NCI-H2107 treated with DMSO at 0.1 percent for 48 hours (cell line): Measurements from ENCODE around the gene KCNT2.

ENCODE experiments used
- DNase-seq: peaks from one replicate; lab custom pipeline; 2025; ENCODE audit not compliant: unreplicated experiment; lab: John Stamatoyannopoulos, UW

The KCNT2 gene

DNA sequence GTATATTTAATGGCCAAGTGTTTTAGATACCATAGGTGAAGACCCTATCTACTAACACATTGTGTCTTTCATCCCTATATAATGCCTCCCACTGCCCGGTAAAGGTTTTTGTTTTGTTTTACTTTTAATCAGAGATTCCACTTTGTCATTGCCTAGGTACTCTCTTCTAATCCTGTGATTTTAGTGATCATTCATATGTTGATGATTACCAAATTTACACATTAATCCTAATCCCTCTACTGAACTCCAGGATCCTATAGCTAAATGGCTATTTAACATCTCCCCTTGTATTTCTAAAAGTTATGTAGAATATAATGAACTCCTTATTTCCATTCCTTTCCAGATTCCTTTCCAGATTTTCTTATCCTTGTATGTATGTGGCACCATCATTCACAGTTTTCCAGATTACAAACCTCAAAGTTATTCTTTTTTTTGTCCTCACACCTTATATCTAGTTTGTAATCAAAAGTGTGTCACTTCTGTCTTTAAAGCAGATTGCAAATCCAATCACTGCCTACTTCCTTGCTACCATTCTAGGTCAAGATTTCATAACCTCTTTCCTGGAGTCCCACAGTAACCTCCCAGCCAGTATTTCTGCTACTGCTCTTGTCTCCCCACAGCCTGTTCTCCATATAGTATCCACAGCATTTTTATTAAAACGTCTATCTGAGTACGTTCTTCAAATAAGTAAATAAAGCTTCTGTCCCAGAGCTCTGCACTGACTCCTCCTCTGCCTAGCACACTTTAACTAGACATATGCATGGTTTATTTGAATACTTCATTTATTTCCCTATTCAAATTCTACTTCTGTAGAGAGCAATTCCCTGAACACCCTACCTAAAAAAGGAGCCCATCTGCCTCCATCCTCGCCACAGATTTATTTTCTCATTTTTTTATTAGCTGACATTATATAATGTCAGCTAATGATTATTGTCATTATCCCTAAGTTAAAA is 157.8 kb downstream of the KCNT2 start:
- no peak for DNase-seq

DNA sequence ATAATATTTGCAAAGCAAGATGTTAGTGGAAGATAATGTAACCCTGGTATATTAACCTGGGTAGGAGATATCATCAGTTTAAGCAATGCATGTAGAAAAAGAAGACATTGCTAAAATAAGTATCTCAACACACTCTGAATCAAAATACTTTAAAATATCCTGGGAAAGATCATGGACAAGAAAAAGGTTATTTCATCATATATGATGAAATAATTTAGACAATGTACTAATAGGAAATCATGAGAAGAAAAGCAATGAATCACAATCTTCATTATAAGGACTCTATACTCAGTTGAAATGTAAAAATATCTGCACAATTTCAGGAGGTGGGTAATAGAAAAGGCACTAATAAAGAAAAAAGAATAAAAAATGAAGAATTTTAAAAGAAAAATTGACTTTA is 158.8 kb downstream of the KCNT2 start:
- DNase-seq: no peak

DNA sequence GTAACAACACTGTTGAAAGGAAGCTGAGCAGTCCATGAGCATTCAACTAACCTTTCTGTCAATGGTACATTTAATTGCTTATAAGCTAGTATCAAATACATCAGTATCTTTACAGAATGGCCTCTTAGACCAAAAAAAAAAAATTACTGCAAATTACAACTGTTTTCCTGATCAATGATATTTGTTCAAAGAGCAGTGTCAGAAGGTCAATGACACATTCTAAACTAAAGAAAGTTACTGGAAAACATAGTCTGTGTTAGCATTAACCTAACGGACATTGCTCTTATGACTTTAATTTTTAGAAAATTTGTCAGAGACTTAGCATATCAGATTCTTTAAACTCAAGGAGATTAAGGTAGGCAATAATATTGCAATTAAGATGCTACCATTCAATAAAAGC is 162.5 kb downstream of the KCNT2 start:
- no peak for DNase-seq

DNA sequence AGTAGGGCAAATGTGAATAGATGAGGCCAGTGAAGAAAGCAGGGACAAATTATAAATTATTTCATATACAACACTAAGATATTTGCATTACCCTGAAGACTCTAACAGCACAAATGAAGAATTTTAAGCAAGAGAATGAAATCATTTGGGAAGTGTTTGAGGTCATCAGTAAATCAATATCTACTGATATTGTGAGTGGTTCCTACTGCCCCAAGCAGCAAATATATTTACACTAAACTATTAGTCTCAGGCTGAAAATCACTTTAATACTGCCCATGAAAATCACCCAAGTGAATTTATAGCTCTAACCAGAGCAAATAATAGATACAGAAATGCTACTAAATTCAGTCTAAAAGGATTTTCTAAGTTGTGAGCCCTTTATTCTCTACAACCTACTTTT is 163.6 kb downstream of the KCNT2 start:
- DNase-seq: no peak

DNA sequence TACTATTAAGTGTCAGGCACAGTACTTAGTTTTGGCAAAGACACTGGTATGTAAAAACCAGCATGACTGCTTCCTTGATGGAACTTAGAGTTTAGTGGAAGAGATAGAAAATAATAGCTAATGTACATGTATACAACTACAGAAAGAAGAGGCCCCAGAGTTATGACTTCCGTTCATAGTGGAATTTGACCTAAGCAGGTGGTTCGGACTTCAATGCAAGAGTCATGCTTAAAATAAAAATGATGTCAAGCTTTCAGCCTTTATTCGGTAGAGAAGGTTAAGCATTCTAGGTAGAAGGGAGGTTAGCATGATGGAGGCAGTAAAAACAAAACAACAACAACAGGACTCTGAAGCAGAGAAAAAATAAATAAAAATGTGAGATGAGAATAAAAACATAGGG is 165.9 kb downstream of the KCNT2 start:
- no peak for DNase-seq

DNA sequence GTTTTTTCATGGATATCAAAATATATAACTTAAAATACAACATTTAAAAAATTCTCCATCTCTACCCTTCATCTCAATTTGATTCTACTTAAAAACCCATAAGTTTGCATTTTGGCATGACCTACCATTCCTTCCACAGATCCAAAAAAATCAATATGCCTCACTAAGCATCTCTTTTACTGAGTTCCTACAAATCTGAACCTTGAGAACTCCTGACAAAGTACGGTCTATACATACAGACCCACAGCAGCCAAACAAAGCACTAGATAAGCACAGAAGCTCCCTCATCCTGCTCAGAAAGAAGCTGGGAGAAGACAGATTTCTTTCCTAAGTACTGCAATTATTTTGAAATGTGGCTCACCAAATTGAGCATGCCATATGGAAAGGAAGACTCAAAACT is 167.5 kb downstream of the KCNT2 start:
- no peak for DNase-seq

DNA sequence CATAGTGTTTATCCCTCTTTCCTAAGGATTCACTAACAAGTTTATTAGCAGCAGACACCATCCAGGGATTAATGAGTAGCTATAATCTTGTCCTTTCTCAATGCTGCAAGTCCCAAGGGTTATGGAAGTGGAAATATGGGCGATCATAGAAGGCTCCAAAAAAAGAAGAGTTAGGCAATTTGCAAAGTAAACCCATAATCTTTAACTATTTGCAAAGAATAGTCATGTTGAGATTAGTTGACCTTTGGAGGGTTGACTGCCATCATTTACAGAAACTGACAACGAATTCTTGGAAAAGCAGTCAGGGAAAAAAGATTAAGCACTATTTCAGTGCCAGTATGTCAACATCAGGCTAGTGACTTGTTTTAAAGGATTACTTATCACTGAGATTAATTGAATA is 169.9 kb downstream of the KCNT2 start:
- DNase-seq: no peak

DNA sequence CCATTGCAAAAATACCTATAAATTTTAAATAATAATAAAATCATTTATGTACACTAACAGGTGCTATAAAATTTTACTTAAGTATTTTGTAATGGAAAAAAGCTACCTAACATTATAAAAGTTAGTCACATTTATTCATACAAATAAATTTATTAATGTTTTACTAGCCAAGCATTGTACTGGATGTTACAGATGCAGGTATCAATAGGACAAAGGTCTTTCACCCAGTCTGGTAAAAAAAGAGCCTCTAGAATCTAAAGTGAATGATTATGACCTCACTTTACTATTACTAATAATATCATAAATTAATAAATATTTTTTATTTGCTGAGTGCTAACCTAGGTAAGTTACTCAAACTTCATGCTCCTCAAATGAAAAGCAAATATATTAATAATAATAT is 170.6 kb downstream of the KCNT2 start:
- DNase-seq: no peak

DNA sequence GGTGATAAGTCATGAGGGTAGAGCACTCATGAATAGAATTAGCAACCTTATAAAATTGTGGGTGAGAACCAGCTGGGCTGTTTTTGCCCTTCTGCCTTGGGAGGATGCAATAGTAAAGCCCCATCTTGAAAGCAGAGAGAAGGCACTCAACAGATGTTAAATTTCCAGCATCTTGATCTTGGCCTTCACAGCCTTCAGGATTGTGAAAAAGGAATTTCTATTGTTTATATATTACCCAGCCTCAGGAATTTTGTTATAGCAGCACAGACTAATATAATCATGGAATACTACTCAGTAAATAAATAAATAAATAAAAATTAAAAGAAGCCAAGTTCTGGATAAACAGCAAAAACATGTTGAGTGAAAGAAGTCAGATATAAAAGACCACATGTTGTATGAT is 175.2 kb downstream of the KCNT2 start:
- no peak for DNase-seq

DNA sequence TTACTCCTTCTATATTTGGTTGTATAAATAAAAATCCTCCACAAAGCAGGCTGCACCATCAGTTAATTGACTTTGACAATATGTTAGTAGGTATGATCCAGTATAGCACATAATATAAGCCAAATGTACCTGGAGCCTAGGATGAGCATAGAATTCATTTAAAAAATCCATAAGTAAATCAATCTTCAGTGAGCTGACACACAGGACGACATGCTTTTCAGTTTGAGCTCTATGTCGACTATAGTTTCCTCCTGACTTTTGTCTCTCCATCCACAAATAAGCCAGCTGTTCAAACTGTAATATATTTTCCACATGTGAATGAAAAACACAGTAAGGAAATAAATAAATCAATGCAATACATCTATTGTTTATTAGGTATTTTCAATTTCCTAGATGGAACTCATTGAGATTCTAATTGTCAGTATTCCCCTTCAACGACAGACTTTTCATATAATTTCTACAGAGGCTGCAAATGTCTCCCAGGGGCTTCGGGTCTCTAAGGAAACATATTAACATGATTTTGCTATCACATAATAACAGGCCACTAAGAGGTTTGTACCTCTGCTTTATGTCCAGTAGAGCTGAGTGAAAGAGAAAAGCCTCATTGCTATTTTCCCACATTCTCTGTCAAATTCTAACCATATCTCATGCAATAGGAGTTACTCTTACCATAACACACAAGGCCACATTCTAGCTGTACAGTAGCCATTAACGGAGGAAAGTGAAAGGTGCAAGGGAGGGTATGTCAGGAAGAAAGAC is 180.1 kb downstream of the KCNT2 start:
- DNase-seq: no peak

DNA sequence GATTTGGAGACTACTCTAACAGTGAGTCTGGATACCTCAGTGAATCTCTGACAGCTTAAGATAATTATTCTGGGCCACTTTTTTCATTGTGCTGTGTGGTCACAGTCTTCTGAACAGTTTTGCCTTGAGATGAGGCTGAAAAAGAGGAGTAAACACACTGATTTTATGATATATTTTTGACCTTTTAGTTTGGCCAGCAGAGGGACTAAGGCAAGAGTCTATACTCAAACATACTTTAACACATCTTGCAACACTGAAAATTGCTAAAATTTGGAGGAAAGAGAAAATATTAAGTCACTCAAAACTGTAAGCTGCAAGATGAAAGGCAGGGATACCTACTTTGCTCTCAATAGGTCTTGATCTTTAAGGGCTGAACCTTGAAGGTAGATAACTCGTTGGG is 182.7 kb downstream of the KCNT2 start:
- DNase-seq: no peak

DNA sequence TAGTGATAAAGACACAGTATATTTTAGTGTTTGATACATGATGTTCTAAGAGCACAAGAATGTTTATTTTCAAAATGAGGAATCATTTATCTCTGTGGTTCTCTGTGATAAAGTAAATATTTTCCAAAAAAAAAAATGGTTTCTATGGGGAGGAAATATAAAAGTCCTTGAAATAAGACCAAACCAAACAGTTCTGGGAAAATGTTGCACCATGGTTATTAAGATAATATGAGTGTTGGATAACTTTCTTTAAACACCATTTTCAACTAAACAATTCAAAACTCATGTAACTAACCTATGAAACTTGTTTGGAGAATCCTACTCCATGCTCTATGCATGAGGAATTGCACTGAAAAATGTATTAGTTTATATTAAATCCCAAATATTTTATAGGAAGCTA is 184.6 kb downstream of the KCNT2 start:
- no peak for DNase-seq

DNA sequence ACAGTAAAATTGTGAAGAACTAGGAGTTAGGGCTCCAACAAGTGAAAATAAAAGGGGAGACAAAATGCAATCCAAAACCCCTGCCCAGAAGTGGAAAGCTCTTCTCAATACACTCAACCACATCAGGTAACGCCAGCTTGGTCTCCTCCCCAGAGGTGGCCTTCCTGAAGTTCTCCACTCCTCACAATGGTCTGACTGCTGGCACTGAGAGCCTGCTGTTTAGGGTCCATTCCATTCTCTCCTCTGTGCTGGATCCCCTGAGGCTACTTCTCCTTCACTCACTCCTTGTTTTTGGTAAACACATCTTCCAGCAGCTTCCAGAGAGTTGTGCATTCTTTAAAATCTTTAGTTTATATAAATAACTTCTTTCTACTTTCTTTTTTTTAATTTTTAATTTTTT is 189.5 kb downstream of the KCNT2 start:
- DNase-seq: no peak

DNA sequence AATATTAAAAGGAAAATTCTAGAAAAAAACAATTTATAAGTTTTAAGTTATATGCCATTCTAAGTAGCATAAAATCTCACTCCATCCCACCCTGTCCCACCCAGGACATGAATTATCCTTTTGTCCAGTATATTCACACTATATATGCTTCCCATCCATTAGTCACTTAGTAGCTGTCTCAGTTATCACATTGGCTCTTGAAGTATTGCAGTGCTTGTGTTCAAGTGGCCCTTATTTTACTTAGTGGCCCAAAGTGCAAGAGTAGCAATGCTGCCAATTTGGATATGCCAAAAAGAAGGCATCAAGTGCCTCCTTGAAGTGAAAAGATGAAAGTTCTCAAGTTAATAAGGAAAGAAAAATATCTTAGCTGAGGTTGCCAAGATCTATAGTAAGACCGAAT is 192.3 kb downstream of the KCNT2 start:
- DNase-seq: no peak

DNA sequence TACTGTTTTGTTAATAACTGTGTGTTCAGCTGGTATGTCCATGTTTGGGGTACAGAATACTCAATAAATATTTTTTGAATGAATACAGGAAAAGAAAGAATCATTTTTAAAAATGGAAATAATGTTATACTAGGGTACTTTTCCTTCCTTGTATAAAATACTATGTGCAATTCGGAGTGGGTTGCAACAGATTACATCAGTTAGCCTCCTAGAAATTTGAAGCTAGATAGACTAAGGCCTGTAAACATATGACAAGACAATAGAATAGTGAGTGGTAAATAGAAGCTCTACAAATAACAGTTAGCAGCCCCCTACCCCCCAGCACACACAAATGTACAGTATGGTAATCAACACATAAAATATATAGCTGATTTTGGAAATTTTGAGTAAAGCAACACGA is 195.9 kb downstream of the KCNT2 start:
- no peak for DNase-seq

DNA sequence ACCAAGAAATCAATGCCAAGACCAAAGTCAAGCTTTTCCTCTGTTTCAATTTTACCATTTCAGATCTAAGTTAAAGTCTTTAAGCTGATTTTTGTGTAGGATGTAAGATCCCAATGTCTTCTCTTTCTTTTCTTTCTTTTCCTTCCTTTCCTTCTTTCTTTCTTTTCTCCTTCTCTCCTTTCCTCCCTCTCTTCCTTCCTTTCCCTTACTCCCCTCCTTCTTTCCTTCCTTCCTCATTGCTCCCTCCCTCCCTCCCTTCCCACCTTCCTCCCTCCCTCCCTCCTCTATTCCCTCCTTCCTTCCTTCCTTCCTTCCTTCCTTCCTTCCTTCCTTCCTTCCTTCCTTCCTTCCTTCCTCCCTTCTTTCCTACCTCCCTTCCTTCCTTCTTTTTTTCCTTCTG is 197.5 kb downstream of the KCNT2 start:
- DNase-seq: no peak

DNA sequence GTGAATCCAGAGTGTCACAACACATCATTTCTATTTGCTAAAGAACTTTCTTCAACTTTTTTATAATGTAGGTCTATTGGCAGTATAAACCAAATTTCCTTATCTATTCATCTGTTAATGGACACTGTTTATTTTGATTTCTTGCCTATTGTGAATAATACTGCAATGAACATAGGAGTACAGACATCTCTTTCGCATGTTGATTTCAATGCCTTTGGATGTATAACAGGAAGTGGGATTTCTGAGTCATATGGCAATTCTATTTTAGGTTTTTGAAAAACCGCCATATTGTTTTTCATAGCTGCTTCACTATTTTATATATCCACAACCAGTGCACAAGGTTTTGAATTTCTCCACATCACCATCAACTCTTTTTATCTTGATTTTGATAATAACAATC is 198.7 kb downstream of the KCNT2 start:
- no peak for DNase-seq

DNA sequence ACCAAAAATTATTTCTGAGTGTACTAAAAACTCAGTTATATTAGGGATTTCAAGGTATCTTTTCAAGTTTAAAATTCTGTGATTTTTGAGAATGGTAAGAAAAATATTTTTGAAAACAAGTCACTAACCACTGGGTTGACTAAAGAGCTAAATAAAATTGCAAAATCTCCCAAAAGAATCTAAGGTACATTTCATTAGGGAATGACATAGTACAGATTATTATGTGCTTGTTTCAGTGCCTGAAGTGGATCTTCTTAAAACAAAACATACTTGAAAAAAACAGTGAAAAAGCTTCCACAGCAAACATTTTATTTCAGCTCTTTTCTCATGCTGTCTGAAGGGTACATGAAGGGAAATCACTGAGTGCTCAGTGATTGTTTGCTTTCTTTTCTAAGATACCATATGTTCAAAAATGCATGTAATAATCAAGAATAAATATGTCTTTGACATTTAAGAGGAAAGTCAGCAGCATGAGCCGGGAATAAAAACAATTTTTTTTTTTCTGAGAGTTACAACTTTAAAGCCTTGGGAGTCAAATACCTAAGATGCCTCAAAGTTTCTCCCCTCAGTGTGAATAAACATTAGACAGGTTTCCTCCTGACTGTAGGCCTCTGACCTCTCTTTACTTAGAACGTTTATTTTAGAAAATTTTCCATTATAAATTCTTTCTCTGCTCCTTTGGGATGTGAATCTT is 200.7 kb downstream of the KCNT2 start:
- no peak for DNase-seq

DNA sequence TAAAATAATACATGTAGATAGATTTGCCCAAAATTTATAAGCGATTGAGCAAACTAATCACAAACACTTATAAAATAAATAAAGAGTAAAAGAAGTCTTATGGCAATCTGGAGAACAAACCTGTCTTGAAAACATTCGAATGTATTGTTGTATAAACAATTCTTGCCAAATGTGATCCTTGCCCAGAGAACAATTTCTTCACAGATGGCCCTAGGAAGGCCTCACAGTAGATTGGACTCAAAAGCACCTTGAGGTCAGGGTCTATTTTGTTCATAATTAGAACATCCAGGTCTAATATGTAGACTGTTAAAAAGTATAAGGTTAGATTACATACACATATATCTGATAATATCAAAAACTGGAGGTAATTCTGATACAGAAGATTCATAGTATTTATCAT is 202.4 kb downstream of the KCNT2 start:
- DNase-seq: no peak

DNA sequence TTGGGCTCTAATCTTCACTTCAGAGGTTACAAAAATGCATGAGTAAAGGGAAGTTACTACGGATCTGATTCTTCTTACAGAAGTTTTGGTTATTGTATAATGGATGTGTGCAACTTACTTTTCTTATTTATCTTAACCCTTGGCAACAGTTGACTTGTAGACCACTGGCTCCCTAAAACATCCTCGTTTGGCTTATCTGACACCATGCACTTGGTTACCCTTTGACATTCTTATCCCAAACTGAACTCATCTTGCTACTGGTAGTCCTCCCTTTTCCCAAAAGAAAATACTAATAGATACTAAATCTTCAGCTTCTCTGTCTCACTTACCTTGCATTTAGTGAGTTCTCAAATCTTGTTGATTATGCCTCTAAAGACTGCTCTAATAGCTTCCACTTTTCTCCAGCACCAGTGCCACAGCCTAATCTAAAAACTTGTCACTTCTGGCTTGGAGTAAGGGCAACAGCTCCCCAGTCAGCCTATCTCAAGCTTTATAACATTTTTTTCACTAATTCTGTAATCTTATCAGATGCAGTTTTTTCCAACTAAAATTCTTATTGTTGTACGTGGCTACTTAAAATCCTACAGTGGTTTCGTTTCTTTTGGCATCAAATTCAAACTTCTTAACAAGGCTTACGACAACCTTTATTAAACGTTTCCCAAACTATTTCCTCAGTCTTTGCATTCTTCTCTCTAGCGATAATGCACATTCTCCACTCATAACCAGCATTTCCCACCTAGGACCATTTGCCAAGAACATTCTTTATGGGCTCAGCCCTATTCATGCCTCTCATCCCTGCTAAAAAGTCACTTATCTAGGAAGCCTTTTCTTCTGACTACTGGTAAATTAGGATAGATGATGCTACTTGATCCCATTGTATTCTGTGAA is 204.2 kb downstream of the KCNT2 start:
- DNase-seq: no peak

DNA sequence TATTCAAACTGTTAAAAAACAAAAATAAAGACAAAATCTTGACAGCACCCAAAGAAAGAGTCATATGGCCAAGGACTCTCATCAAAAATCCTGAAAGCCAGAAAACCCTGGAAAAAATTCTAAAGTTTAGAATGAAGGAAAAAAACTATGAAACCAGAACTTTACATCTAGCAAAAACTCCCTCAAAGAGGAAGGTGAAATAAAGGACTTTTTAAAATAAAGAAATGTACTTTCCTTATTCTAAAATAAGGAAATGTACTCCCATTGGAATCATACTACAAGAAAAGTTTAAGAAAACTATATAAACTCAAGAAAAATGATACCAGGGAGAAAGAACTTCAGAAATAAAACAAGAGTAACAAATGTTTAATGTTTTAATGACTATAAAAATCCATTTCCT is 206.3 kb downstream of the KCNT2 start:
- DNase-seq: no peak
